Measurements from ENCODE around the gene TMTC2.
"Not testable (repeated sequence)": the region's sequence is repeated elsewhere in the genome, so short reads cannot be mapped to it uniquely, and the experiment has no call there.

TMTC2 gene

DNA sequence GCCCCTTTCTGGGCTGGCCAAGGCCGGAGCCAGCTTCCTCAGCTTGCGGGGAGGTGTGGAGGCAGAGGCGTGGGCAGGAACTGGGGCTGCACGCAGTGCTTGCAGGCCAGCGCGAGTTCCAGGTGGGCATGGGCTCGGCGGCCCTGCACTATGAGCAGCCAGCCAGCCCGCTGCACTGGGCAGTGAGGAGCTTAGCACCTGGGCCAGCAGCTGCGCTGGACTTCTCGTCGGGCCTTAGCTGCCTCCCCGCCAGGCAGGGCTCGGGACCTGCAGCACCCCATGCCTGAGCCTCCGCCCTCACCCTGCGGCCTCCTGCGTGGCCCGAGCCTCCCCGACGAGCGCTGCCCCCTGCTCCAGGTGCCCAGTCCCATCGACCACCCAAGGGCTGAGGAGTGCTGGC is 42.0 kb downstream of the TMTC2 start:
- no peak for DNase-seq (ENCODE audit: low read depth)

DNA sequence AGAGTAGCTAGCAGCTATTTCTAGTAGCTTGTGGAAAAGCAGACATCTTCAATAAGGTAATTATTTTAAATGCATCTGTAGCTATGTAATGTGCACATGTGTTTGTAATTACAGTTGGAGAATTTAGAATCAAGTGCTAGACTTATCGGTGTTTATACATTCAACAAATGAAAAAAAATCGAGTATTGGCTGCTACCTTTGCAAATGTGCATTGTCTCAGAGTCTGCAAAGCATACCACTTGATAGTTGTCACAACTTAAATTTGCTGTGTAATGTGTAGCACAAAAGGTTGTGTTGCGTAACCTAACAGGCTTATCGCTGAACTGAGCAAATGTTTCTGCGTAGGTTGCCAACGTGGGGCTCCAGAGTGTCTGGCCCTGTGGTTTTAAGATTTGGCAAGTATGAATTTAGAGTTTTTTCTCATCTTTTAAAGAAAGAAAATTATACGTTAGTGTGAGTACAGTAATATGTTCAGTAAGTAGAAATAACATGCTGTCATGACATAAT is 44.3 kb downstream of the TMTC2 start:
- DNase-seq (ENCODE audit: low read depth), result no peak

DNA sequence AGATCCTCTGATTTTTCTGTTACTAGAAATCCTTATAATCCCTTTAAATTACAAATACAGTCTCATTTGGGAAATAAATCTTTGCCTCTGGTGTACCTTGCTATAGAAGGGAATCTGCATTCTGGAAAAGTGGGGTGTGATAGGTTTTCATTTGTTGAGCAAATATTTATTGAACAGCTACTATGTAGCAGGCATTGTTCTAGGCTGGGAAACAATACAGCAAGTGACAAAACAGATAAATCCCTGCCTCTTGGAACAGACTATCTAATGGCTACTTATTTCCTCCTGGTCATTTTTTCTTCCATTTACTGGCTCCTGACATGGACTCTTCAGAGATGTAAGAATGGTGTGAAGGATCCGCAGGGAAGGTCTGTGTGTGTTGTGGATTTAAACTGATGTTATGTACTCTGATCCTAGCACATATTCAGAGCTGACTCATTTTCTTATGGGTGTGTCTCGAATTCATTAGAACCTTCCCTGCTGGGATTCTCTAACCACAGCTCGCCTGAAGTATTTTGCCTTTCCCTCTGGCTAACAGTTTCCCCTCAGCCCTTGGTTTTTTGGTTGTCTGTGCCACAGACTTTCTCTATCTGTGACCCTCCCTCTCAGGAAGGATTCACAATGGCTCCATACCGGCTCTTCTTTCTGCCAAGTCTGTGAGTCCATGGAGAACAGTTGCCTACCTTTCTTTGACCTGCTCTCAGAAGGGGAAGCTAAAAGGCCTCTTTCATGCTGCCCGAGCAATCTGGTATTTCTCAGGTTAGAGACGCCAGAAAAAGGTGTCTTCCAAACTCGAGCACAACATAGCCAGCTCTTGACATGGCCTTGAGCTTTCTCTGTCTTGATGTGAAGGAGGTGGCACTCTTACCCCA is 53.7 kb downstream of the TMTC2 start:
- DNase-seq (ENCODE audit: low read depth), result no peak

DNA sequence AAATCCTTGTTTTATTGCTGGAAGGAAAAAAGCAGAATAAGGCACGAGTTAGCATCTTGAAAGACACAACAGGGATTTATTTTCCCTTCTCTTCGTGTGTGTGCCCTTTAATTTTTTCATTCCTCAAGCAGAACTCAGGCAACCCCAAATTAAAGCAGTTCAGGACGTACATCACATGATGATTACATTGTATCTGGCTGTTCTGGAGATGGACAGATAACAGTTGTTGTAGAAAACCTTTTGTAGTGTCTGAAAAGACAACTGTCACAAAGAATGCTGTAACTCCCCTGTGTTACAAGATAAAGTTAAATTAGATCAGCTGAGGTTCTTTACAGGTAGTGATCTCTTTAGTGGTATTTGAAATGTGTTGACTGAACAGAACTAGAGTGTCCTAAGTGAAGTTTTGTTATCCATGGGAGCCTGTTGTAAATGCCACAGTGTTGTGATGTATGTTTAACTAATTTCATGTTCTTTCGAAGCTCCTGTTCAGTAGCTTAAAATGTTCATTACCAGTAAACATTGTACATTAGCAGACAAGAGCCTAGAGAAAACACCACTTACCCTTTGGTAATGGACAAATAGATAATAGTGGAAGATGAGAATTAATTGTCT is 58.5 kb downstream of the TMTC2 start:
- DNase-seq (ENCODE audit: low read depth), result no peak

DNA sequence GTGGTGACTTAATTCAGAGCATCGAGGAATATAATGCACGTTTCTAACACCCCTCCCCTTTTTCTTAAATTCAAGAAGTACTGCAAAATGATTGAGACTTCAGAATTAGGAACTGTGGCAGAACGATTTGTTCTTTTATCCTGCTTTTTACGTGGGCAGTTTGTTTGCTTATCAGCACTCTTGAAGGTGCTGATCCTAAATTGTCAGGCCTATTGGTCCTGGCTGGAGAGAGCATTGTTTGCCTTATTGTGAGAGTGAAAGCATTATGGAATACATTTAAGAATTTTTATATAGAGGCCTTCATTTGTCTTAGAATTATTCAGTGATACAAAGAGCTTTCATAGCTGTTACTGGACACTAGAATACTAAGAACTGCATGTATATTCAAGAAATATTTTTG is 59.1 kb downstream of the TMTC2 start:
- DNase-seq (ENCODE audit: low read depth), result no peak

DNA sequence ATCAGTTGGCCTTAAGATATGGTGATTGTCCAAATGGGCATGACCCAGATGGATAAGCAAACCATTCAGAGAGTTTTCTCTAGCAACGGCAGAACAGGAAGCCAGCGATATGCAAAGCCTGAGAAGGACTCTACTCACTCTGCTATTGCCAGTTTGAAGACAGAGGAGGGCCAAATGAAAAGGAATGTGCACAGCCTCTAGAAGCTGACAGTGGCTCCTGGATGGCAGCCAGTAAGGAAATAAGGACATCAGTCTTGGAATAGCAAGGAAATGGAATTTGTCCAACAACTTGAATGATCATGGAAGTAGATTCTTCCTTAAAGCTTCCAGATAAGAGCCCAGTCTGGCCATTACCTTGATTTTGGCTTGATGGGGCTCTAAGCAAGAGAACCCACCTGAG is 60.0 kb downstream of the TMTC2 start:
- no peak for DNase-seq (ENCODE audit: low read depth)

DNA sequence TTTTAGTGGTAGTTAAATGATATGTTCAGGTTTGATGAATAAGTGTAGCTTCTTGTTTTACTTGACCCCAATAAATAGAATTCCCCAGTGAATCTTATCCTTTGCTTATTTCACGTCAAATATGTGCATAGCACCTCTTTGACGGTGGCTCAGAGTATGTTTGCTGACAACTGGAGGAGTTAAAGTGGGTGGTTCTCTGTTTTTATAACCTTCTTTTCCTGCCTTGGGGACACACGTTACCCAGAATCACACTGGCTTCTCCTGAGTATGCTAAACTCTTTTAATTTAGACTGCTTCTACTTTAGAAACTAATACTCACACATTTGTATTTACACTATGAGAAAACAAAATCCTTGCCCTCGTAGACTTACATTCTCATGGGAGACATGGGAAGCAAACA is 62.3 kb downstream of the TMTC2 start:
- DNase-seq (ENCODE audit: low read depth), result no peak

DNA sequence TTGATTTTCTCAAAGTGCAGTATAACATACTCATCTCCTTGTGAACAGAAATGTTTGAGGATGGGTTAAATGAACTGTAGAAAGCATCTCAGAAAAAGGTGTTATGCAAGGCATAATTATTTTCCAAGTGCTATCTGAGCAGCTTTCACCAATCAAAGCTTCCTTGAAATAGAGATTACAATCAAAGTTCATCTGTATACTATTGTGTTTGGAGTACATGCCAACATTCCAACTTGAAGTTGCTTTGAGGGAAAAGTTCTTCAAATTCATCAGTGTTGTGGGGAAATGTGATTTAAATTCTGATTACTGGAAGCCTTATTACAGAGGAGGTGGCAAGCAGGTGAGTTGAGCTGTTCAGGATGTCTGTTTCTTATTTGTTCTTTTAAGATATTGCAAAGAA is 68.2 kb downstream of the TMTC2 start:
- no peak for DNase-seq (ENCODE audit: low read depth)

DNA sequence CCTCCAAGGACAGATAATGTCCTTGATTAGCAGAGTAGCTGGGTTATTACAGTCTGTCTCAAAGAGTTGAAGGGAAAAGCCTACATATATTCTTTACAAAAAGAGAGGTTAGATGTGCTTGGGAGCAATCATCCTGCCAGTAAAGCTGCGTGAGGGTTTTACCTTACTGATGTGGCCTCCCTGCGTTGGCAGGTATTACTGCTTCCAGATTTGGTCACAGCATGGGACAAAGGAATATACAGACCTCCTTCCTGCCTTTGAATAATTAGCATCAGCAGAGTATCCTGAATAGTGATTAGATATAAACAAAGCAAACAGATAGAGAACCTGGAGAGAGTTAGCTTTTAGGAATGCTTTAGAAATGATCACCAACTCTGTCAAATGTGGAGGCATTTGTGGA is 69.6 kb downstream of the TMTC2 start:
- DNase-seq (ENCODE audit: low read depth), result no peak

DNA sequence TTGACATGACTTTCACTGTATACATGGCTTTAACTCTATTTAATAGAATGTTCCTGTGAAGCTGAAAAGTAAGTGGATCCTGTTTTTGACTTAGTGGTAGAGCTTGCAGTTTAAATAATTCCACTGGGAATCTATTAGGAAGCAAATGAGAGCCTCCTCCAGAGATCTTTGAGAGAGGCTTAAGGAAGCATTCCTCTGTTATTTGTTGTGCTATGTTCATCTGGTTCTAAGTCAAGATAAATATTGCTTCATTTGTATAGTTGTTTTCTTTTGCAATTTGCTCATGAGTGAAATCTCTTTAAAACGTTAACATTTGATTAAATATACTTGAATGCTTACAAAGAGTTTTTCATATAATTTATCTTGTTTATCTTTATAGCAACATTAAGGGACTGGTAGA is 70.4 kb downstream of the TMTC2 start:
- no peak for DNase-seq (ENCODE audit: low read depth)

DNA sequence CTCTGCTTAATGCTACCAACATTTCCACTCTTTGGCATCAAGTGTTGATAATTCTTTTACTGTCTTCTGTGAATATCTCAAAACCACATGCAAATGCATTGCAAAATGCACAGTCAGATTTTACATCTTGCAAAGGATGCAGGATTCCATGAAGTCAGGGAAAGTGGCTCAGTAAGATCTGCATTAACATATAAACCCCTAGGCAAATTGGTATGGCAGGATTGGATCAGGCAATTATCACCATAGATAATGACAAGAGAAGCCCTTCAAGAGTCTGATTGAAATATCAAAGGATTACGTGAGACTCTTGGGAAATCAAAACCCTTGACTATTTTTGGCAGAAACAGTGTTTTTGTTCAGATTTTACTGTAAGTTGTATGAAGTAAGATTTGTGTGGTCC is 71.0 kb downstream of the TMTC2 start:
- no peak for DNase-seq (ENCODE audit: low read depth)

DNA sequence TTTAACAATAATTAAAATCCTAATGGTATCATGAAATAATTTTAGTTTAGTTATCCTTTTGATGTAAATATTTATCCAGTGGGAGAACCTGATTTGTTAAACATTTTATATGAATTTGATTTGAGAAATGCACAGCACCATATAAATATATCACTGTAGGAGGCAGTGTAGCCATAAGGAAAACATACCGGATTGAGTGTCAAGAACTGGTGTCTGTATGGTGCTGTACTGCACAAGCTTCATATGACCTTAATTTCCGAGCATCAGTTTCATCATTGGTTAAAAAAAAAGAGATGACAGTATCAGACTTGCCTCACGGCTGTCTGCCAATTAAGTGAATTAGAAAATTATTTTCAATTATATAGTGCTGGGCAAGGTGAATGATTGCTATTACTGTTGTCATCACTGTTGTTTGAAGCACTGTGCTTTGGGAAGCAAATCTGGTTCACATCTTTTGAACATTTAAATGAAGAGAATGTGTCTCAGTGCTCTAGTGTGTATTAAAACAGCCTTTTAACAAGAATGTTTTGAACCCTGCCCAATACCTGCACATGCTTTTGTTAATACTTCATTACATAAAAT is 72.1 kb downstream of the TMTC2 start:
- no peak for DNase-seq (ENCODE audit: low read depth)

DNA sequence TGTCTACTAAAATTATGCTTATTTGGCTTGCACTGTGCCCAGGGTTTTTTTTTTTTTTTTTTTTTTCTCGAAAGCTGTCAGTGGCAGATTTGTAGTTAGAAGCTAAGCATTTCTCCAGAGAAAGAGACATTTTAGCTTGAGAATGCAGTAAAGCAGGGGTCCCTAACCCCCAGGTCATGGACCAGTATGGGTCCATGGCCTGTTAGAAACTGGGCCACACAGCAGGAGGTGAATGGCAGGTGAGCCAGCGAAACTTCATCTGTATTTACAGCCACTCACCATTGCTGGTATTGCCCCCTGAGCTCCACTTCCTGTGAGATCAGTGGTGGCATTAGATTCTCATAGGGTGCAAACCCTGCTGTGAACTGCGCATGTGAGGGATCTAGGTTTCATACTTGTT is 73.7 kb downstream of the TMTC2 start:
- no peak for DNase-seq (ENCODE audit: low read depth)

DNA sequence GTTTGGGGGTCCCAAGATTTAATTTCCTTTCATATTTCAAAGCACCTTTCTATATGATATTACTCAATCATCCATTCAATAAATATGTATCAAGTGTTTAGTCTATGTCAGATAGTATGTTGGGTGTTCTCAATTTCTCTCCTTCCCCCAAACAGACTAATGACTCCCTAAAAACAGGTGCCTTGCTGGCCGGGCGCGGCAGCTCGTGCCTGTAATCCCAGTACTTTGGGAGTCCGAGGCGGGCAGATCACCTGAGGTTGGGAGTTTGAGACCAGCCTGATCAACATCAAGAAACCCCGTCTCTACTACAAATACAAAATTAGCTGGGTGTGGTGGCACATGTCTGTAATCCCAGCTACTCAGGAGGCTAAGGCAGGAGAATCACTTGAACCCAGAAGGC is 78.5 kb downstream of the TMTC2 start:
- DNase-seq (ENCODE audit: low read depth), result not testable (repeated sequence)

DNA sequence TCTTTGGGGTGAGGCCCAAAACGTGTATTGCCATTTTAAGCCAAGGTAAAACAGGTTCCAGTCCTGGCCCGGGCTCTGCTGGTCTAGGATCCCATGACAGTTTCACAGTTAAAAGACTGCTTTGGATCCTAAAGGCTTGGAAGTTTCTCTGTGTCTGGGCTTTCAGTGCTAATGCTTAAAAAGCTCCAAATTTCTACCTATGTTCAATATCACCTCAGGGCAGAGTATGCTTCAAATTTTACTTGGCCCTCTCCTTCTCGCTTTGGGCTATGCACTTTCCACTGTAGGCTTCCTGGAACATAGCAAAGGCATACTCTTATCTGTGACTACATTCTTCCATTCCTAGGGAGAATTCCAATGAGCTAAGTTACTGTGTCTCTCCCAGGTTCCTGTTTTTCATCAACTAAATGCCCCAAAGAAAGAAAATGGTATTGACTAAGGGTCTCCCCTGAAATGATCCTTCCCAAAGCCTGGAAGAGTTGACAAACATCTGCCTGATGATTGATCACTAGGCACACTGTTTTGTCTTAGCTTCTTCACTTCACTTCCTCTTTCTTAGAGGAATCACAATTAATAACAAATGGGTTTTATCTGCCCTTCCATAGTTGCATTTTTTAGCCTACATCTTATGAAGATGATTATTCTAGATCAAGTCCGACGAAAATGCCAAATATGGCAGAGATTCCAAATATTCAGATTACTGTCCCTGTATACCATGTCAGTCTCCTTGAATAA is 79.4 kb downstream of the TMTC2 start:
- DNase-seq (ENCODE audit: low read depth), result no peak

DNA sequence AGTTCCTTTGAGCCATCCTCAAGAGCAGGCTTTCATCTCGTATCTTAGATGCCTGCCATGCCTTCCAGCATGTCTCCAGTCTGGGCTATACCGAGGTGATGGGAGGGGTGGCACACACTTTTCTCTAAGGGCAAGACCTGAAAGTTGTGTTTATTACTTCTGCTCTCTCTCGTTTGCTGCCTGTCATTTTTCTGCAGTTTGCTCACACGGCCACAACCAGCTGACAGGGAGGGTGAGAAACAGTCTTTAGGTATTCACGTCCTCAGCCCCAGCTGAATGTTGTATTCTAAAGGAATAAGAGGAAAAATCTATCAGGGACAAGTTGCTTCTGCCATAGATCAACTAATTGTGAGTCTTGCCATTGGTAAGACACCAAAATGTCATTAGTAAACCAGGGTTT is 88.0 kb downstream of the TMTC2 start:
- no peak for DNase-seq (ENCODE audit: low read depth)

DNA sequence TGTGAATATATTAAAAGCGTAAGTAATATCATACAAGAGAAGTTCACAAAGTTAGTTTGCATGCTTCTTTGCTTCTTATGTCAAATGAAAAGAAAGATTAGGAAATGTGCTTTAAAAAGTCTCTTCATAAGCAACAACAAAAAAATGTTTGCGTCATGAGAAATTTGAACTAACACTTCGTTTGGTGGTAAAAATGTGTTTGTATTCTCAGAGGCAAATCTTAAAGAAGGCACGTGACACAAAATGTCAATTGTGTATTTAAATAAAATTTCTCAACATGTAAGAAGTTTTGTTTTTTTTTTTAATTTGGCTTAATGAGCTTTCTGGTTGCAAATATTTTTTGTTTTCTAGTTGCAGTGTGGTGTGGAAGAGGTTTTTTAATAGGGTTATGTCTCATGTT is 93.8 kb downstream of the TMTC2 start:
- no peak for DNase-seq (ENCODE audit: low read depth)

DNA sequence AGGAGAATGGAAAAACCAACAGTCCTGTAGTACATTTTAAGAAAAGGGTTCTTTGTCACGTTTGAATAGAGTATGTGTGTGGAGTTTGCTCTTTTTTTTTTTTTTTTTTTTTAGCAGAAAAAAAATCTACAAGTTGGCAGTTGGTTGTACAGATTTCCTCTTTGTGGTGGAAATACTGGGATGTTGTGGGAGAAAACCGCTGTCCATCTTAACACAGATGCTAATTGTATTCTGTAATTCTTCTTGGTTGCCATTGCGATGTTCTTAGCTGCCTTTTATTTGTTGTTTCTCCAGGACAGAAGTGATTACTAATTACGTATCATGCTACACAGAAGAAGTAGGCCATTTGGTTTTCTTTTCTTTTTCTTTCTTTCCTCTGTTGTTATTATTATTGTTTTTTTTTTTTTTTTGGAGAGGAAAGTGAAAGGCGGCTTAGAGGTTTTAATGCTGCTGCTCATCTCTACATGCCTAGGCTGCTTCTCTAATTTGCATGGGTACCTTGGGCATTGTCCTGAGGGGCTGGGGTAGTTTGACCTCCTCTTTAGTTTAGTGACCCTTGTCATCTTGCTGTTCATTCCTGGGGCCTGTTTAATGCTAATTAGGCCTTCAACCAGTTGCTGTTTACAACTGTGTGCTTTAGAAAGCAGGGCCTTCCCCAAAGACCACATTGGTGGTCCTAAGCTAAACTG is 94.7 kb downstream of the TMTC2 start:
- no peak for DNase-seq (ENCODE audit: low read depth)

DNA sequence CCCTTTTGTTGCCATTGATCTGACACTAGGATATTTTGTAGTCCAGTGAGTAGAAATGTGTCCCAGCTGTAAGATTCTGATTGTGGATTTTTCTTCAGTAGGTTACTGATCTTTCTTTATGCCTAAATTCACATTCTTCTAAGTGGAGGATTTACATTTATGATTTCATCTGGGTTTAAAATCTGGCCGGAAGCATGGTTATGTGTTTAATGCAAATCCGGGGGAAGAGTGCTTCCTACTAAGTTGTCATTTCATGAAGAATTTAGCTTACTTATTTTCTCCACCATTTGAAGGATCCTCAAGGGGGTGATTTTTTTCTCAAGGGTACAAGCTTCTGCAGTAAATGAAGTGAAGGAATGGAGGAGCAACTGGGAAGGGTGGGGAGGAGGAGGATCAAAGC is 96.7 kb downstream of the TMTC2 start:
- DNase-seq (ENCODE audit: low read depth), result no peak

DNA sequence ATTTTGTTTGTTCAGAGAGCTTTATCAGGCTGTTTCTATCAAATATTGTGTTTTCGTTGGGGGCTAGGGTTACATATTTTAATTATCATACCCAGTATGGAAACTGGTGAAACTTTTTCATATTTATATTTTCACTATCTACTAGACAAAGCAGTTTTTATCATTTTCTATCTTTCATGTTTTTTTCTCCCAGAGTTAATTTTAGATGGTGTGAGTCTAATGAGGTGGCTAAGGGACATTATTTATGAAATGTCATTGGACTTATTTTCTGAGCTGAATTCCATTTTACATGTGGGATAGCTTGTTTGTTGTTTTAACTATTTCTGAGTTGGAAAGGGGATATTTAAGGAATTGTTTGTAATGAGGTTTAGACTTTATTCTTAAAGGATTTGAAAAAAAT is 100.3 kb downstream of the TMTC2 start:
- no peak for DNase-seq (ENCODE audit: low read depth)

DNA sequence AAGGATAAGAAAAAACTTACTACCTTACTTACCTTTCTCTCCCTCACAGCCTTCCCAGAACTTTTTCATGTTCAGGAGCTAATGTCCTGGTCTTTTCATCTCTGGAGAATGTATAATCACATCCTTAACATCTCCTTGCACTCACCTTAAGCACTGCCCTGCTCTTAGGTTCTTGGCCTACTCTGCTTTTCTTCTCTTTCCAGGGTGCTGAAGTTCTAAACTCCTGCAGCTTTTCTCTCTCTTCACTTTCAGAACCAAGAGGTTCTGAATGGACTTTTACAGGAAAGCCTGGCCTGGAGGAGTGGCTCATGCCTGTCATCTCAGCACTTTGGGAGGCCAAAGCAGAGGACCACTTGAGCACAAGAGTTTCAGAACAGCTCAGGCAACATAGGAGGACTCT is 101.9 kb downstream of the TMTC2 start:
- DNase-seq (ENCODE audit: low read depth), result no peak

DNA sequence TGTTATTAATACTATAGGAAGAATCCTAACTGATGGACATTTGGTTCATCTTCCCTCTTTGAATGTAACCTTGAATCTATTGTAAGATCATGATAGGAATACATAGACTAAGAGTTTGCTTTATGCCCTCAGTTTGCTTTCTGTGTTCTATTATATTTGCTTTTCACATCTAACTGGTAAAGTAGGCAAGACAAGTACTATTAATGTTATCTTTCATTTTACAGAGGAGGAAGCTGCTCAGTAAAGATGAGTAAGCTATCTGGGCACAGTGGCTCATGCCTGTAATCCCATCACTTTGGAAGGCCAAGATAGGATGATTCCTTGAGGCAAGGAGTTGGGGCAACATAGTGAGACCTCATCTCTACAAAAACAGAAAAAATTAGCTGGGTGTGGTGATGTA is 103.0 kb downstream of the TMTC2 start:
- no peak for DNase-seq (ENCODE audit: low read depth)

Data from stimulated activated CD8-positive, alpha-beta memory T cell treated with anti-CD3 and anti-CD28 coated beads, Interleukin-15, amount 100 ng/mL, for 1 hour (primary cell).